Cardiac muscle cell (in vitro differentiated cells and primary cell): Measurements from ENCODE around the gene BOD1. TPM values are rescaled to one million over a fixed set of nuclear protein-coding genes. Genes with fewer than 3 reads are reported as not detected.

Source experiments
- DNase-seq, 2 donors: peaks; one replicate each; pipeline versions ENCODE4 v3.0.0 to v3.0.0-alpha.2; 2010 to 2017; ENCODE audit warnings: low read depth in 1 of 2, low spot score in 1 of 2
- H3K27ac ChIP-seq: fragments of 200-600 bp; sonication (generic); 2 replicates; pipeline ENCODE4 v1.5.1; 2016
- H3K27me3 ChIP-seq: fragments of 200-600 bp; sonication (generic); 2 replicates; pipeline ENCODE4 v1.6.0; 2016; ENCODE audit warnings: control low read depth
- H3K36me3 ChIP-seq: fragments of 200-600 bp; sonication (generic); 2 replicates; pipeline ENCODE4 v1.5.1; 2016; ENCODE audit warnings: control low read depth
- H3K4me1 ChIP-seq: fragments of 200-600 bp; sonication (generic); 2 replicates; pipeline ENCODE4 v1.8.1; 2017; ENCODE audit warnings: low read depth, mild to moderate bottlenecking, mixed run types
- H3K4me3 ChIP-seq: fragments of 200-600 bp; sonication (generic); 2 replicates; pipeline ENCODE4 v1.5.1; 2016; ENCODE audit warnings: mild to moderate bottlenecking
- H3K9me3 ChIP-seq: fragments of 200-600 bp; sonication (generic); 2 replicates; pipeline ENCODE4 v1.5.1; 2017; ENCODE audit warnings: low read depth, mild to moderate bottlenecking, control low read depth
- polyA plus RNA-seq: library from polyadenylated mRNA; unstranded; fragments of >200 nt; fragmentation: Nextera tagmentation; extraction: Ambion mirVana; gene quantifications from 2 replicates; pipeline ENCODE4 v1.2.1, GENCODE V29; 2016
- total RNA-seq: library from RNA; depleted of rRNA; stranded (reverse); fragments of >200 nt; gene quantifications from 2 replicates; pipeline ENCODE4 v1.2.3, GENCODE V29; 2016
- TF ChIP-seq, protein P1 (sequence below): IDR thresholded peaks from 2 replicates; pipeline ENCODE4 v1.5.1; 2012; ENCODE audit warnings: low read depth, mild to moderate bottlenecking, low read length

Gene BOD1
- total and polyA plus RNA-seq, 2 experiments from 2014 or later = 80.5 to 94.9 TPM

DNA sequence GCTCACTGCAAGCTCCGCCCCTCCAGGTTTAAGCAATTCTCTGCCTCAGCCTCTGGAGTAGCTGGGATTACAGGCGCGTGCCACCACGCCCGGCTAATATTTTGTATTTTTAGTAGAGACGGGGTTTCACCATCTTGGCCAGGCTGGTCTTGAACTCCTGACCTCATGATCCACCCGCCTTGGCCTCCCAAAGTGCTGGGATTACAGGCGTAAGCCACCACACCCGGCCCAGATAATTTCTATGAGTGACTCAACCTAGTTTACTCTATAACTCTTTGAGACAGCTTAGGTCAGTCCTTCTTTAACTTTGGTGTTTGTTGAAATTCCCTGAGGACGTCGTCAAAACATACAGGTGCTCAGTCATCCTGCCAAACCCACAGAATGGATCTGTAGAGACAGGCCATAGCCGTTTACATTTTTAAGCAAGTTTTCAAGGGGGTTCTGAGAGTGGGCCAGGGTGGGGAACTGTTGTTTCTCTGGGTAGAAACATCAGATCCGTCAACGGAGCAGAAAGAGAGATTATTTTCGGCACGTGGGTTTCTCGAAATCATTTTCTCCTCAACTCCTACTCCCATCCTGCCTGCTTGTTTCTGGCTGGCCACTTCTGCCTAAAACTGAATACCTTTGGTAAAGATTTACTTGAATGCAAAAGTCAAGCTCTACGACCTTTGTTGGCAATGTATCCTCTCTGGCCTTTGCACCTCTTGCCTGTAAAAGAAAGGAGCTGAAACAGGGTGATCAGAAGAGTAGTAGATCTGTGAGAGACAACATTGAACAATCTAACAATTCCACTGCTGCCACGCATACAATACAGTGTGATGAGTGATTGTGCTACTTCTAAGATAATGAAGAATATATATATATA lies 6.0 kb upstream of the BOD1 start:
- no peak overlapping the region for H3K4me3 ChIP-seq
- H3K36me3 ChIP-seq = no peaks in the 10 kb centered on the region
- no peaks in the 10 kb centered on the region for H3K9me3 ChIP-seq
- TF ChIP-seq, protein P1, sequence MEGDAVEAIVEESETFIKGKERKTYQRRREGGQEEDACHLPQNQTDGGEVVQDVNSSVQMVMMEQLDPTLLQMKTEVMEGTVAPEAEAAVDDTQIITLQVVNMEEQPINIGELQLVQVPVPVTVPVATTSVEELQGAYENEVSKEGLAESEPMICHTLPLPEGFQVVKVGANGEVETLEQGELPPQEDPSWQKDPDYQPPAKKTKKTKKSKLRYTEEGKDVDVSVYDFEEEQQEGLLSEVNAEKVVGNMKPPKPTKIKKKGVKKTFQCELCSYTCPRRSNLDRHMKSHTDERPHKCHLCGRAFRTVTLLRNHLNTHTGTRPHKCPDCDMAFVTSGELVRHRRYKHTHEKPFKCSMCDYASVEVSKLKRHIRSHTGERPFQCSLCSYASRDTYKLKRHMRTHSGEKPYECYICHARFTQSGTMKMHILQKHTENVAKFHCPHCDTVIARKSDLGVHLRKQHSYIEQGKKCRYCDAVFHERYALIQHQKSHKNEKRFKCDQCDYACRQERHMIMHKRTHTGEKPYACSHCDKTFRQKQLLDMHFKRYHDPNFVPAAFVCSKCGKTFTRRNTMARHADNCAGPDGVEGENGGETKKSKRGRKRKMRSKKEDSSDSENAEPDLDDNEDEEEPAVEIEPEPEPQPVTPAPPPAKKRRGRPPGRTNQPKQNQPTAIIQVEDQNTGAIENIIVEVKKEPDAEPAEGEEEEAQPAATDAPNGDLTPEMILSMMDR = no peak
- H3K27ac ChIP-seq = no peak overlapping the region
- DNase-seq = no peak
- H3K27me3 ChIP-seq = no peaks in the 10 kb centered on the region
- H3K4me1 ChIP-seq = peaks cover 10% of the 10 kb centered on the region

DNA sequence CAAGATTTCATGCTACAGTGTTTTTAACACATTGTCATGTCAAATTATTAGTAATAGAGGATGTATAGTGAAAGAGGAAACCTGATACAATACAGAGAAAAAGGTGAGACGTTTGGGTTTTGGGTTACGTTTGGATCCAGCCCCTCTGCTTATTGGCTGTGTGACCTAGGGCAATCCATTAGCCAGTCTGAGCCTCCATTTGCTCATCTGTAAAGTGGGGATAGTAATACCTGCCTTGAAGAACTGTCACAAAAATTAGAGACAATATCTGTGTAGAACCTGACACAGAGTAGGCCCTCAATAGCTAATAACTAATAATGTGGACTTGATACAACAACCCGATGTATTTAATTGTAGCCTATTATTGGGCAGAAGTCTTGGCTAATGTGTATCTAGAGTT lies 4.3 kb upstream of the BOD1 start:
- no peaks in the 10 kb centered on the region for H3K27me3 ChIP-seq
- H3K4me3 ChIP-seq = no peak overlapping the region
- H3K9me3 ChIP-seq = no peaks in the 10 kb centered on the region
- DNase-seq = no peak
- H3K4me1 ChIP-seq = peaks cover 10% of the 10 kb centered on the region
- no peak overlapping the region for H3K27ac ChIP-seq
- H3K36me3 ChIP-seq = no peaks in the 10 kb centered on the region
- TF ChIP-seq, protein P1 = no peak

DNA sequence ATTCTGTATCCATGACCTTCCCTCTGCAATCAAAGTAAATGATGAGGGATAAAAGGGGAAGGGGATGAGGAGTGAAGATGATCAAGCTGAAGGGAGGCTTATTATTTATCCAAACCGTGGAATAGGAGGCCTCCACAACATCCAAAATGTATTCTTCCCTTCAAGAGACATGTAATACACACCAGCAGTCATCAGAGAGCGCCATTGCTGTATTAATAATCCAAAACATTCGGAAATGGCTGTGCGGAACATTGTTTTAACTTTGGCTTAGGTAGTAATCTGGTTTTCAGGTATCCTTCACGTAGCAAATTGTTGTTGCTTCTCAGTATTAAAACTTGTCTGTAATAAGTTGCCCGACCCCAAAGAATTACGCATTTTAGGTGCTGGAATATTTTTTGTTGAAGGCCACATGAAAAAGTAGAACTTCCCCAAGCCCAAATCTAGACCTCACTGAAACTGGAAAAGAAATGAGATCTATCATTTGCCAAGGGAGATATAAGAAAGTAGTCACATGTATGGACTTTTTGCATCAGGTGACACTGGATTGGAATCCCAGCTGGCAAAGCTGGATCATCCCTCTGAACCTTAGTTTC lies 2.6 kb upstream of the BOD1 start:
- Histone ChIP-seq H3K4me3 (no peak overlapping the region), H3K9me3 (no peaks in the 10 kb centered on the region), H3K4me1 (peaks cover 15% of the 10 kb centered on the region), H3K27me3 (no peaks in the 10 kb centered on the region), H3K36me3 (no peaks in the 10 kb centered on the region), H3K27ac (no peak overlapping the region)
- TF ChIP-seq, protein P1 = peak; percentile 71
- DNase-seq = peak; percentile 68 to 74

DNA sequence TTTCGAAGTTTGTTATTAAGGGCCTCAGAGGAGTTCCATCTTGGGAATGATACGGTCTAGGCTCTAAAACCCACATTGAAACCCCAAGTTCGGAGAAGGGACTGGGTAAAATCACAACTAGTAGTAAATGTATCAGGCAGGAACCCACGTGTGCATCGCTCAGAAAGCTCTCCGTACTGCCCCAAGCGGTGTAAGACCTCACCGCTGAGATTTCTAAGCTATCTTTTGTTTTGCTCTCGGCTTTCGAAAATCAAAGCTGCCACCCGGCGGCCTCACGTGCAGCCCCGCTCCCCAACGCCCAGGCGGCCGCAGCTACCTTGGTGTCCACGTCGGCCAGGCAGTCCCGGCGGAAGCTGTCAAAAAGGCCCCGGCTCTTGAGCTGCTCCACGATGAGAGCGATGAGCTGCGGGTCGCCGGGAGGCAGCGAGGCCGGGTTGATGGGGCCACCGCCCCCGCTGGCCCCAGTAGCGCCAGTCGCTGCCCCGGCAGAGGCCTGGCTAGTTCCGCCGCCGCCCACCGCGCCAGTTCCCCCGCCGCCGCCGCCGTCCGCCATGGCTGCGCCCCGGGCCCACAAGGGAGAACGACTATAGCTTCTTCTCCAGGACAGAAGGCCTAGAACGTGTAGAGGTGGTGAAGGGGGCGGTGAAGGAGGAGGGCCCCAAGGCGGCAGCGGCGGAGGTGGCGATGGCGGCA lies 420 bp downstream of the BOD1 start:
- Histone ChIP-seq H3K36me3 (peaks cover 8% of the 10 kb centered on the region), H3K4me3 (peak overlapping the region; percentile 80), H3K27me3 (no peaks in the 10 kb centered on the region), H3K27ac (peak overlapping the region; percentile 97), H3K4me1 (peaks cover 21% of the 10 kb centered on the region), H3K9me3 (no peaks in the 10 kb centered on the region)
- DNase-seq = peak; percentile 78 to 87
- TF ChIP-seq, protein P1 = peak; percentile 70

DNA sequence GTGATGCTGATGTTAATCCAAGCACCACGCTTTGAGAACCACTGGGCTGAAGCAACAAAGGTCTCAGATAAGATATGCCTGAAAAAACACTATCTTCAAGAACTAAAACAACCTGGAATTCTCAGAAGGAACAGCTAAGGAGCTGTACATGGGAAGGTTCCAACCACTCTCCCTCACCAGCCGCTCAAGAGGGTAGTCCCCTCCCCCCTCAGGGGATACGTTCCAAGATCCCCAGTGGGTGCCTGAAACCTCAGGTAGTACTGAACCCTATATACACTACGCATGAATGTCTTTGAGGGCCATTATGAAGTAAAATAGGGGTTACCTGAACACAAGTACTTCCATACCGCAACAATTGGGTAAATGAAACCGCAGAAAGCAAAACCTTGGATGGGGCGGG lies 1.9 kb downstream of the BOD1 start:
- Histone ChIP-seq H3K36me3 (peaks cover 14% of the 10 kb centered on the region), H3K27me3 (no peaks in the 10 kb centered on the region), H3K27ac (no peak overlapping the region), H3K4me1 (peaks cover 25% of the 10 kb centered on the region), H3K9me3 (no peaks in the 10 kb centered on the region), H3K4me3 (no peak overlapping the region)
- no peak for DNase-seq
- TF ChIP-seq, protein P1 = no peak
